Stimulated activated CD8-positive, alpha-beta memory T cell treated with anti-CD3 and anti-CD28 coated beads, Interleukin-12 subunit alpha, Interleukin-12 subunit beta, amount 100 ng/mL, for 1 hour (primary cell): ENCODE measurements around the gene DIO1.
"Not testable (repeated sequence)": the region's sequence is repeated elsewhere in the genome, so short reads cannot be mapped to it uniquely, and the experiment has no call there.

Experiments used
- DNase-seq: peaks from one replicate; pipeline ENCODE4 v3.0.0-alpha.2; 2020; ENCODE audit warnings: low read depth

DIO1 gene

DNA sequence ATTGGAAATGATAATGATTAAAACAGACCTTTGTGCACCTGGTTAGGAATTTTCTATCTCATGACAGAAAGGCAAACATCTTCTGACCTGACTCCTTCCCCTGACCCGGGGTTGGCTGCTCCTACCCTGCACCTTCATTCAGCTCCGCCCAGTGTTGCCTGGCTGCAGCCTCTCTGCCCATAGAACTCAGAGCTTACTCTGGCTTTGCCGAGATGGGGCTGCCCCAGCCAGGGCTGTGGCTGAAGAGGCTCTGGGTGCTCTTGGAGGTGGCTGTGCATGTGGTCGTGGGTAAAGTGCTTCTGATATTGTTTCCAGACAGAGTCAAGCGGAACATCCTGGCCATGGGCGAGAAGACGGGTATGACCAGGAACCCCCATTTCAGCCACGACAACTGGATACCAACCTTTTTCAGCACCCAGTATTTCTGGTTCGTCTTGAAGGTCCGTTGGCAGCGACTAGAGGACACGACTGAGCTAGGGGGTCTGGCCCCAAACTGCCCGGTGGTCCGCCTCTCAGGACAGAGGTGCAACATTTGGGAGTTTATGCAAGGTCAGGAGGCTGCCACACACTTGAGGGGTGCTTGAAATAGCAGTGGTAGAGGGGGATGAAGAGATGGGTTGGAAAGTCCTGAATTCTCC is at the start of gene DIO1:
Gene DIO1 (plus strand): TSS at position 189 of the 638 bp plus-strand sequence. CDS start 24 bp downstream, at position 213.
- DNase-seq: no peak

DNA sequence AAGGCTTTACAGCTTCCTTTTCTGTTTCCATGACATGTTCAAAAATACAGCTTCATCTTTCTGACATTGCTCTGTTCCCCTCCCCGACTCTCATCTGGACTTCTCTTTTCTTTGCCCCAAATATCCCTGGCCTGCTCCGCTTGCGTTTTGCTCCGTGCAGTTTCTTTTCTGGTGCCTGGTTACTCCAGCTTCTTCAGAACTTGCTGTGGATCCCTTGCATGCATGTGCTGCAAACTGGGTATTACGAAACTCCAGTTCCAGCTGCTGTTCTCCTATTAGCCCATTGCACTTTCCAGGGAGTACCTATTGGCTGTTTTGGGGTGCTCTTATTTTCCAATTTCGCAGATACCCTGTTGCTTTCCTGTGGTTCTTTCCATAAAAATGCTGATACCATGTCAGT is 46.0 kb upstream of the DIO1 start:
- DNase-seq: no peak

DNA sequence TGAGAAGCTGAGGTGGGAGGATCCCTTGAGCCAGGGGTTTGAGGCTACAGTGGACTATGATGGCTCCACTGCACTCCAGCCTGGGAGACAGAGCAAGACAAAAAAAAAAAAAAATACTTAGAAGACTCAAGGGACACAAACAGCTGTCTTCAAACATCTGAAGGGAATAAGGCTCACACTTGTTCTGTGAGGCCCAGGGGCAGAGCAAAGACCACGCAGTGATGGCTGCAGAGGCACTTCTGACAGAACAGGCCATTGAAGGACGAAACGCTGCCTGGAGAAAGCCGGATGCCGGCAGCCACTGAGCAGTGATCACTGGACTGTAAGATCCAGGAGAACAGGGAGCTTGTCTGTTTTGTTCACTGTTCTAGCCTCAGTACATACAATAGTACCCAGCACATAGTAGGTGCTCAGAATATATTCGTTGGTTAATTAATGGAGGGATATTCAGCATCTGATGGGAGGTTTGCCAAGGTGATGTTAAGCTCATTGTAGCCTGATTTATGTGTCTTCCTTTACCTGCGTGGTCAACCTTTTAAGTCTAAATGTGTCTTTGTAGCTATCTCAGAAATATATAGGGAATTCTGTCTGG is 43.8 kb upstream of the DIO1 start:
- DNase-seq: no peak

DNA sequence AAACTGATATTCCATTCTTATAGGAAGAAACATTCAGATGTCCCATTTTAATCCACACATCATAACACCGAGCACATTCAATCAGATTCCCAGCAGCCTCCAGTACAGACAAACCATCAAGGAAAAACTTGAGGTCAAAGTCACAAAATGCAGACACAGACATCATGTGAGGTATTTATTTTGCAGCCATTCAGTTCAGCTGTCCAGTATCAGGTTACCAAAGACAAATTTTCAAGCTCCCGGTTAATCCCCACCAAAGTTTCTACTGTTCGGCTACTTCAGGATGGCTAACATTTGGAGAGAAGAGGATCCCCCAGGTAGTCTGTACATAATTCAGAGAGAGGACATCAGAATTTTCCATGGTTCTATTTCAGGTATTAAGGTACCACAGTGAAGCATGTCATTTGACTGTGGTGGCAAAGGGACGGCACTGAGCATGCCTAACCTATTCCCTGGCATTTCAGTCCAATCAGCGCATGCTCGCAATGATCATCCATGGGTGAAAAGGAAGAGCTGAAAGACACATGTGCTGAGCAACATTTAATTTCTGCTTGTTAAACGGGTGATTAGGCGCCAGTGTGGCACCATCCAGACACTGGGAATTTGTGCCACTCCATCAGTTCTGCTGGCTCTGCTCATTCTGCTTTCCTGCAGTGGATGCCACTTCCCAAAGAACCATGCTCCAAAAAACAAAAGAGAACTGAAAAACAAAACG is 42.3 kb upstream of the DIO1 start:
- no peak for DNase-seq

DNA sequence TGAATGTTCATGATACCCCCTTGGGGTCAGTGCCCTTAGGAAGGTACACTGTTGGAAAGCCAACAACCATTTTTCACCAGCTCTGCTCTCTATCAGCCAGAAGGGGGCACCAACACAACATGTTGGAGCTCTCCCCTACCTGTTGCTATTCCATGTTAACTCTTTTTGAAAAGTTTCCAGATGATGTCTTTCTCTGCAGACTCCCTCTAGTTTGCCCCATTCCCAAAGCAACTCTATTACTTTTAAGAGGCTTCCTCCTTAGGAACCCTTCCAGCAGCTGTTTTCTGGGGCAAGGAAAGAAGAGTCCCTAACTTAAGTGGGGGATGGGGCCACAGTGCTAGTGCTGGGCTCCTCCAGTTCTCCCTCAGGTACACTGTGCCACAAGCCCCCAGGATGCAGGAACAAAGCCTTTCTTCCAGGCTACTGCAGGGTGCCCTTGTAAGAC is 33.0 kb upstream of the DIO1 start:
- DNase-seq: peak; percentile 8

DNA sequence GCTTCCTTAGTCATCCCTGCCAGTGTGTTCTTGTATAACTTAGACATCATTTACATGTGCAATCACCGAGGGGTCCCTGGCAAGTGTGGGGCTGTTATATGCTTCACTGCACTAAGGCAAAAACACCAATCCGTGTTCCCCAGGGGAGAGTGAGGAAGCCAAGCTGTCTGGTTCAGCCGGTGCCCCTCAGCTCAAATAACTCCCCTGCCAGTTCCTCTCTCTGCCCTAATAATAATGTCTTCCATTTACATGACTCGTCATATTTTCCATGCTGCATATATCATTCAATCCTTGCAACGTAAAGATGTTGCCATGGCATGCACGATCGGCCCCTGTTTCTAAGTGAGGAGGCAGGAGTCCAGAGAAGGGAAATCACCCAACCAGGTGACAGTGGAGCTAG is 31.5 kb upstream of the DIO1 start:
- DNase-seq: no peak

DNA sequence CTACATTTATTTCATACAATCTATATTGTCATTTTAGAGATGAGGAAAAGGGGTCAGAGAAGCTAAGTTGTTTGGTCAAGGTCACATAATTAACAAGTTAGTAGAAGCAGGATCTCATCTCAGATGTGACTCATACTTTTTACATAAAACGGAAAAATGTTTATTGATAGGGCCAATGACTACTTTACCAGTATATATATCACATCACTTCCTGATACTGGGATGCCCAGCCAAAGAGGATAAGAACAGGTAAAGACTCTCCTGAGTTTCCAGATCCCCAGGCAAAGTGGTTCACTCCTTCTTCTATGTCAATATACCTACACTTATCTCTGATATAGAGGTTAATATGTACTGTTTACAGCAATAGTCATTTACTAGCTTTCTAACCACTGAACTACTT is 25.4 kb upstream of the DIO1 start:
- DNase-seq: no peak

DNA sequence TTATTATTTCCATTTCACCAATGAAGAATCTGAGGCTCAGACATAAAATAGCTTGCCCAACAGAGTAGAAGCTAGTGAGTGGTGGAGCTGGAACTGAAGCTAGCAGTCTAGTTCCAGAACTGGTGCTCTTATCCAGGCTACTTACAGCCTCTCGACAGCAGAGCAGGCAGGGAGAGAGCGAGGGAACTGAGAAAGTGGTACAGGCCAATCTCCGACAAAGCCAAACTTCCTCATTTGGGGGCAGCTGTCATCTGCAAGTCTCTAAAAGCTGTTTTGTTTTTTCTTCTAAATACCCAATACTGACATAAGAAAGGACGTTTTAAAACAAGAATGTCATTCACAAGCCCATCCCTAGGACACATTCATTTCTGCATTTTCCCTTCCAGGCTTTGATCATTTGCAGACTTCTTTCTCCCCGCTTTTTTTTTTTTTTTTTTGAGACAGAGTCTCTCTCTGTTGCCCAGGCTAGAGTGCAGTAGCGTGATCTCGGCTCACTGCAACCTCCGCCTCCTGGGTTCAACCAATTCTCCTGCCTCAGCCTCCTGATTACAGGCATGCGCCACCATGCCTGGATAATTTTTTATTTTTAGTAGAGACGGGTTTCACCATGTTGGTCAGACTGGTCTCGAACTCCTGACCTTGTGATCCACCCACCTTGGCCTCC is 24.4 kb upstream of the DIO1 start:
- no peak for DNase-seq

DNA sequence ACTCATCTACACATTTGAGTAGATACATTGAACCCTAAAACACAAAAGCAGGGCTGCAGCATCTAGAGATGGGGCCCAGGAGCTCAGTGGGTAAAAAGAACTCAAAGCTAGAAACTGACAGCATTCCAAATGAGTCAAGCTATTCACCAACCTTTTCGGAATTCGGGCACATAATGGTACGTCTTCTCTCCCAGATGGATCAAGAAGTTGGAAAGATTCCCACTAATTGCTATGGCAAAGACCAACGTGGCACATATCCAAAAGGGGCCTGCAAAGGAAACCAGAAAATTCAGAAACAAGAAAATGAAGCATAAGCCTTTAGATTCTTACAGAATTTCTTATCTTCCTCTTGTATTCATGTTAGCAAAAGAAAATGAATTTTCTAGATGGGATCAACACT is 22.8 kb upstream of the DIO1 start:
- DNase-seq: no peak

DNA sequence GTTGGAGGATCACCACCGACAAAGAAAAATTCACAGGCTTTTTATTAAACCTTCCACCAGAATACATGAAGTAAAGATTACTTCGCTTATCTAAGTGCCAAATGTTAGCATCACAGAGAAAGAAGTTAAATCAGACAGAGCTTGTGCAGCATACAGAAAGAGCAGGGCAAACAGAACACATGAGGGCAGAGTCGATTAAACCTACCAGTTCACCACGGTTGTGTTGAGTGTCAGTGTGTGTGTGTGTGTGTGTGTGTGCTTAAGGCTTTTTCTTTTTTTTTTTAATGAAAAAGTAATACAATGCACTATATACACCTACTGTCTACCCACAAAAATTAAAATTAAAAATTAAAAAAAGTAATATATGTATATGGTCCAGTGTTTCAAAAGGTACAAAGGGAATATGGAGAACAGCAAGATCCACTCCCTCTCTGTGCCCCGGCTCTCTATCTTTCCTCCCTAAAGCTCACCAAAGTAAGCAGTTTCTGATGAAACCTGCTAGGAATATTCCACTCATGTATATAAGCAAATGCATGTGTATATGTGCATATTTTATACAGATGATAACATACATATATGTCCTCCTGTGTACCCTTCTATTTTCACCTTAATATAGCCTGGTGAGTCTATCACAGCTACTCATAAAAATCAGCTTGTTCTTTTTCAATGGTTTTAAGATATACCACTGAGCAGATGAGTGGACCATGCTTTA is 22.1 kb upstream of the DIO1 start:
- no peak for DNase-seq

DNA sequence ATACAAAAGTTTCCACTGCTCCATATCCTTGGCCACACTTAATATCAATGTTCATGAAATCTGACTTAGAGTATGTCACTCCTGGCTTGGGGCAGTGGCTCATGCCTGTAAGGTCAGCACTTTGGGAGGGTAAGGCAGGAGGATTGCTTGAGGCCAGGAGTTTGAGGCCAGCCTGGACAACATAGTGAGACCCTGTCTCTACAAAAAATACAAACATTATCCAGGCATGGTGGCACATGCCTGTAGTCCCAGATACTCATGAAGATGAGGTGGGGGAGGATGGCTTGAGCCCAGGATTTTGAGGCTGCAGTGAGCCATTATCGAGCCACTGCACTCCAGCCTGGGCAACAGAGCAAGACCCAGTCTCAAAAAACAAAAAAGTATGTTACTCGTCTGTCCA is 18.8 kb upstream of the DIO1 start:
- DNase-seq: not testable (repeated sequence)

DNA sequence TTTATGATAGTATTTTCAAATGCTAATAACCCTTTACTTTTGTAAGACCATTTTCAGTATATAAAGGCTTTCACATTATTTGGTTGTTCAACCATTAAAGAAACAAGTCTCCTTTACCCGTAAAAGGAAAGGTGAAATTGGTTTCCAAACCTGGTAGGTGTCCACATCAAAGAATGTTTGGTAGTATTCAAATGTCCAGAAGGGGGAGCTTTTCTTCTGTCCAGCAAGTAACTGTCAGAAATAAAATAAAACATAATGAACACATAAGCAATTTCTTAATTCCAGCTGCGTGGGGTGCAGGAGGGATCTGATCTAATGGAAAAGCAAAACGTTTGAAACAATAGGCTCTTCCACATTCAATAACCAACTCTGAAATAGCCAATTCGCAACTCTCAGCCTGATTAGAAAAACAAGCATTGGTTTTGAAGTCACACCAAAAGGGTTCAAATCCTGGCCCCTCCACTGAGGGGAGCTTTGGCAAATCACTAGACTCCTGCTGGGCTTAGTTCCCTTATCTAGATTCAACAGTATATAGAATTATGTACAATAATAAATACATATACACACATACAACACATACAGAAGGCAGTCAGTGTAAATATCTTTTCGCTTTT is 15.4 kb upstream of the DIO1 start:
- DNase-seq: no peak

DNA sequence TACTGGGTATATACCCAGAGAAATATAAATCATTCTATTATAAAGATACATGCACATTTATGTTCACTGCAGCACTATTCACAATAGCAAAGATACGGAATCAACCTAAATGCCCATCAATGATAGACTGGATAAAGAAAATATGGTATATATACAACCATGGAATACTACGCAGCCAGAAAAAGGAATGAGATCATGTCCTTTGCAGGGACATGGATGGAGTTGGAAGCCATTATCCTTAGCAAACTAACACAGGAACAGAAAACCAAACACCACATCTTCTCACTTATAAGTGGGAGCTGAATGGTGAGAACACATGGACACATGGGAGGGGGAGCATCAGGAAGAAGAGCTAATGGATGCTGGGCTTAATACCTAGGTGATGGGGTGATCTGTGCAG is 12.1 kb upstream of the DIO1 start:
- not testable (repeated sequence) for DNase-seq

DNA sequence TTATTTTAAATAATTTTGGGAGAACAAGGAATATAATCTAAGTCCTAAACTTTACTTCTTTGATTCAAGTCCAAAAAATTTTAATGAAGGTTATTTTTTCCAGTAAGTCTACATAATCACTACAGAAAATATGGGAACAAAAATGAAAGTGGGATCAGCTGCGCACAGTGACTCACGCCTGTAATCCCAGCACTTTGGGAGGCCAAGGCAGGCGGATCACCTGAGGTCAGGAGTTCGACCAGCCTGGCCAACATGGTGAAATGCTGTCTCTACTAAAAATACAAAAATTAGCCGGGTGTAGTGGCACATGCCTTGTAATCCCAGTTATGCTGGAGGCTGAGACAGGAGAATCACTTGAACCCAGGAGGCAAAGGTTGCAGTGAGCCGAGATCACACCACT is 10.4 kb upstream of the DIO1 start:
- not testable (repeated sequence) for DNase-seq

DNA sequence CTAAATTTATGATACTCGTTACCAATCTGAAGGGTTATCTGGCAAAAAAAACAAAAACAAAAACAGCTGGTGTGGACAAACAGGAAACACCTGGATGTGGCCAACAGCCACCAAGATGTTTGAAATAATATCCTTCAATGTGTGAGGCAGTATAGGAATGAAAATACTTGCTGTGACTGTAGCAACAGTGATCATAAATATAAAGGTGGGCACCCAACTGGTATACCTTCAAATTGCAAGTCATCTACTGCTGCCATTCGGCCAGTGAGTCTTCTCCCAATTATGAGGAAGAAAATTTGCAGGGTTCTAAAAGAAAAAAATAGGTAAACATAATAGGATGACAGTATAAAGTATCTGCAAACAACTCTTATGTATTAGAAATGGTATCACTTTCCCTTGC is 5.3 kb upstream of the DIO1 start:
- DNase-seq: no peak

DNA sequence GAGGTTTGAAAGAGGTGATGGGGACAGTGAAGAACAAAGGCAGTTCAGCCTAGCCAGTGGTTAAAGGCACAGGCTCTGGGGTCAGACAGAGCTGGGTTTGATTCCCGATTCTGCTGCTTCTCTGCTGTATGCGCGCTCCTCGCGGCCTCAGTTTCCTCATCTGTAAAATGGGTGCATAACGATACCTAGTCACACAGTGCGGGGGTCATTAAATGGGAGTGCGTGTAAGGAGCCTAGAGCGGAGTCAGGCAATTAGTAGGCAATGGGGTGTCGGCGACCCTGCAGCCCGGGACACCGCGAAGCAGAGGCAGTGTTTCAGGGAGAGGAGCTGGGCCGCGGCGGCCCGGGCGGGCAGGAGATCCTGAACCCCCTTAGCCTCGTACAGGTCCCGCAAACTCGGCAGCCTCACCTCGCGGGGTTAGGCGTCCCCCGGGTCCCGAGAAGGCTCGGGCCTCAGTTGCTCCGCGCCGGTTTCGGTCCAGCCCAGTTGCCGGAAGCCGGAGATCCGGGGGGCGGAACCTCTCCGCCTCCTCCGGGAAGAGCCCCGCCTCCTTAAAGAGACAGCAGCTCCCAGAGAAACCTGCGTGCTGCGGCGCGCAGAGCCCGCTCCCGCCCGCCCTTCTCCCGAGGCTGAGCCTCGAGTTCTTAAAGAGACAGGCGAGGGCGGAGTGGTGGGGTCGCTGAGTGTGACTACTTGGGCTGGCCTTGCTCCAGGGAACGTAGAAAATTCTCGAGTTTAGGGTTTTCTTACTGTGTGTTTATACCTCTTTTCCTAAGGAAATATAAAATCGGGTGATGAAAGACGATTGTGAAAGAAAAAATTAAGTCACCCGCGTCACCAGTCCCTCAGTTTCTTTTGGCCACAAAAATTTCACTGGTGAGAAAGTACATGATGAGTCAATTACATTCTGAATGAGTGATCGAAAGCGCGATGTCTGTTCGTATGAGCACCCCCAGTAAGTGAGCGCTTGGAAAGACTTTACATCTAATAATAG is 4.4 kb upstream of the DIO1 start, which contains the start of gene YIPF1:
Gene YIPF1 (minus strand): TSS at position 494 of the 995 bp plus-strand sequence. CDS start 860 bp downstream, outside the sequence.
- DNase-seq: peak; percentile 72

DNA sequence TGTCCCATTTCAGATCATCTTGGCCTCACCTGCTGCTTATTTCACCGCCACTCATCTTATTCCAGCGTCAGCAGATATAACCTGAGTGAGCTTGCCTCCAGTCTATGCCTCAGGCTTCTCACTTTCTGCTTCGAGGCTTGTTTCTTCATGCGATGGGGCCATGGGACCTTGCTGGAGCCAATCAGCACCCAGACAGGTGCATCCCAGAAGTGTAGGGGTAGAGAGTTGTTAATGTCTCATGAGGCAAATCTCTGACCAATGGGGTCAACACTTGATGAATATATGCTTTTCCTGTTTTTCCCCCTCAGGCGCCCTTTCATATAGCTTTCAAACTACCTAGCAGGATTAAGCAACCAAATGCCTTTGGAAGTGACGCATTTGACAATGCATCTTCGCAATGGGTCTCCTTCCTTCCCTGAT is 3.5 kb upstream of the DIO1 start:
- DNase-seq: no peak

DNA sequence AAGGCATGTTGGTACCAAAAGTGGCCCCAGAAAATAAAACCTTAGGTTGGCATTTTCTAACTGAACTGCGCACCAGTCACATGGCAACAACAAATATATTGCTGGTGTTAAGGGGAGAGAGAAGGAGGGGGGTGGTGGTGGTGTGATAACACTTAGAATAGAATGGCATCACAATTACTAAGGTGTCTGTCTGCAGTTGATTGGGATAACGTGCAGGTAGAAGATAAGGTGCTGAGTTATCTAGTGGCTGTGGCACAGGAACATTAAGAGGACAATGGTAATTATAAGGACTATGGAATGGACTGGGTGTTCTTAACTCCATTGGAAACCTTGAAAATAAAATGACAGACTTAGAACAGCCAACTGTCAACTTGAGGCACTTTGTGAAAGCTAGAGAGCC is 3.0 kb upstream of the DIO1 start:
- DNase-seq: no peak

DNA sequence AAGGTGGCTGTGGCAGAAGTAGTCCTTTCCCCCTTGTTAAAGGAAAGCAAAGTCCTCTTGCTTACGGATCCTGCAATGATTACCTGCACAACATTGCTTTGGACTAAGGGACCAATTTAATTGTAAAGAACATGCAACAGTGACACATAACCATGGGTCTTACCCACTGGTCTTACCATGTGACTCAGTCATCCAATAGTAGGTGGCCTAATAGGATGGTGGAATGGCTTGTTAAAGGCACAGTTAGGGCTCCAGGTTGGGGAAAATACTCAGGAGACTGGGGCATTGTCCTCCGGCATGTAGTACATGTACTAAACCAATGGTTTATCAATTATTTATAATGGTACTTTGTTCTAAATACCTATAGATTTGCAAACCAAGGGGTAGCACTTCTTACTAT is 2.3 kb upstream of the DIO1 start:
- no peak for DNase-seq

DNA sequence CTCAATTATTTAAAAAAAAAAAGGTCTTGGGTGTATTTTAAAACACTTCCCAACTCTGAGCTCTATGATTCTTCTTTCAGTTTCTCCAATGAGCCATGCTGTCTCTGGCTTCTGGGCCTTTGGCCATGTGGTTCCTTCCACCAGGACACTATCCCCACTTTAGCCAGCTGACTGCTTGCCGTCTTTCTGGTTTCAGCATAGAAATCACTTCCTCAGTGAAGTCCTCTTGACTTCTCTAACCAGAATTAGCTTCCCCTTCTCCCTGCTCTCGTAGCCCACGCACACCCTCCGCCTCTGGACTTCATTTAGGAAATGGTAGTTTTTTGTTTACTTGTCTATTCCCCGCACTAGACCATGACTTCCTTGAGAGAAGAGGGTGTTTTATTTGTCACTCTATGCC is 1.1 kb upstream of the DIO1 start:
- DNase-seq: no peak
